Cardiac muscle cell (in vitro differentiated cells and primary cell): ENCODE data around the gene FCHO2. TPM values are rescaled to one million over a fixed set of nuclear protein-coding genes. Genes with fewer than 3 reads are reported as not detected.
"Not testable (repeated sequence)": the region's sequence is repeated elsewhere in the genome, so short reads cannot be mapped to it uniquely, and the experiment has no call there.

Source experiments
- DNase-seq, 2 donors: peaks; one replicate each; pipeline versions ENCODE4 v3.0.0 to v3.0.0-alpha.2; 2010 to 2017; ENCODE audit warnings: low read depth in 1 of 2, low spot score in 1 of 2
- H3K27ac ChIP-seq: fragments of 200-600 bp; sonication (generic); 2 replicates; pipeline ENCODE4 v1.5.1; 2016
- H3K27me3 ChIP-seq: fragments of 200-600 bp; sonication (generic); 2 replicates; pipeline ENCODE4 v1.6.0; 2016; ENCODE audit warnings: control low read depth
- H3K36me3 ChIP-seq: fragments of 200-600 bp; sonication (generic); 2 replicates; pipeline ENCODE4 v1.5.1; 2016; ENCODE audit warnings: control low read depth
- H3K4me1 ChIP-seq: fragments of 200-600 bp; sonication (generic); 2 replicates; pipeline ENCODE4 v1.8.1; 2017; ENCODE audit warnings: low read depth, mild to moderate bottlenecking, mixed run types
- H3K4me3 ChIP-seq: fragments of 200-600 bp; sonication (generic); 2 replicates; pipeline ENCODE4 v1.5.1; 2016; ENCODE audit warnings: mild to moderate bottlenecking
- H3K9me3 ChIP-seq: fragments of 200-600 bp; sonication (generic); 2 replicates; pipeline ENCODE4 v1.5.1; 2017; ENCODE audit warnings: low read depth, mild to moderate bottlenecking, control low read depth
- CTCF ChIP-seq: IDR thresholded peaks from 2 replicates; pipeline ENCODE4 v1.5.1; 2012; ENCODE audit warnings: low read depth, mild to moderate bottlenecking, low read length
- polyA plus RNA-seq: library from polyadenylated mRNA; unstranded; fragments of >200 nt; fragmentation: Nextera tagmentation; extraction: Ambion mirVana; gene quantifications from 2 replicates; pipeline ENCODE4 v1.2.1, GENCODE V29; 2016
- total RNA-seq: library from RNA; depleted of rRNA; stranded (reverse); fragments of >200 nt; gene quantifications from 2 replicates; pipeline ENCODE4 v1.2.3, GENCODE V29; 2016

The FCHO2 gene
- total and polyA plus RNA-seq, 2 experiments from 2014 or later: 6.9 to 7.5 TPM

- H3K4me3 ChIP-seq: no peak overlapping the region
- no peaks in the 10 kb centered on the region for H3K27me3 ChIP-seq
- no peak overlapping the region for H3K27ac ChIP-seq
- H3K4me1 ChIP-seq: peaks cover 8% of the 10 kb centered on the region
- H3K36me3 ChIP-seq: no peaks in the 10 kb centered on the region
- TF ChIP-seq CTCF: no peak
- no peaks in the 10 kb centered on the region for H3K9me3 ChIP-seq
- no peak for DNase-seq
Measured at GRCh38 chr5:72959257-72959656, 3.4 kb downstream of the FCHO2 start.

GRCh38 chr5:72974481-72974880 is 18.6 kb downstream of the FCHO2 start:
- H3K27me3 ChIP-seq, H3K4me1 ChIP-seq, H3K27ac ChIP-seq, H3K36me3 ChIP-seq, H3K9me3 ChIP-seq, H3K4me3 ChIP-seq, DNase-seq: not testable (repeated sequence)

GRCh38 chr5:72976810-72977209 is 21.0 kb downstream of the FCHO2 start:
- not testable (repeated sequence) for H3K9me3 ChIP-seq, H3K4me3 ChIP-seq, DNase-seq, H3K4me1 ChIP-seq, H3K27ac ChIP-seq, H3K36me3 ChIP-seq, H3K27me3 ChIP-seq

GRCh38 chr5:72985719-72986118 is 29.9 kb downstream of the FCHO2 start:
- H3K4me3 ChIP-seq: no peak overlapping the region
- H3K36me3 ChIP-seq: peaks cover under 1% of the 10 kb centered on the region
- TF ChIP-seq CTCF: no peak
- H3K9me3 ChIP-seq: no peaks in the 10 kb centered on the region
- H3K27me3 ChIP-seq: no peaks in the 10 kb centered on the region
- H3K27ac ChIP-seq: no peak overlapping the region
- no peak for DNase-seq
- no peaks in the 10 kb centered on the region for H3K4me1 ChIP-seq

- peak in 1 of 2 donors; percentile 57 for DNase-seq
- Histone ChIP-seq H3K4me1 (no peaks in the 10 kb centered on the region), H3K4me3 (no peak overlapping the region), H3K36me3 (peaks cover 8% of the 10 kb centered on the region), H3K27me3 (no peaks in the 10 kb centered on the region), H3K9me3 (no peaks in the 10 kb centered on the region), H3K27ac (no peak overlapping the region)
- TF ChIP-seq CTCF: no peak
Measured at GRCh38 chr5:72988769-72989168, 32.9 kb downstream of the FCHO2 start.

- Histone ChIP-seq H3K36me3 (peaks cover 8% of the 10 kb centered on the region), H3K4me3 (no peak overlapping the region), H3K9me3 (no peaks in the 10 kb centered on the region), H3K27me3 (no peaks in the 10 kb centered on the region), H3K27ac (no peak overlapping the region), H3K4me1 (no peaks in the 10 kb centered on the region)
- TF ChIP-seq CTCF: no peak
- no peak for DNase-seq
Measured at GRCh38 chr5:72991394-72991793, 35.6 kb downstream of the FCHO2 start.

- no peak overlapping the region for H3K4me3 ChIP-seq
- no peaks in the 10 kb centered on the region for H3K27me3 ChIP-seq
- DNase-seq: no peak
- H3K4me1 ChIP-seq: no peaks in the 10 kb centered on the region
- H3K9me3 ChIP-seq: no peaks in the 10 kb centered on the region
- TF ChIP-seq CTCF: no peak
- peaks cover 11% of the 10 kb centered on the region for H3K36me3 ChIP-seq
- no peak overlapping the region for H3K27ac ChIP-seq
Measured at GRCh38 chr5:72994578-72994977, 38.7 kb downstream of the FCHO2 start.
